ENCODE results near the gene CDC45.

DNA sequence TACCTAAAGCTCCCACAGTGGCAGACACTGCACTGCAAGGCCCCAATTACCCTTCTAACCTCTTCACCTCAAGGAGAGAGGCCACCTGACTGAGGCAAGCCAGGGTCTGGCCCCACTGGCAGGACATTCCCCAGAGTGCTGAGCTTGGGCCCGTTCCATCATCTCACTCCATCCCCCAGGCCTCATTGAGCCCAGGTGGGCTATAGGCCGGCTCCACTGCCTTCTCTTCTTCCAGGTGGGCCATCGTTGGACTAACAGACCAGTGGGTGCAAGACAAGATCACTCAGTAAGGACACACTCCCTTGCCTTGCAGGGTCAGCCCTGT lies 19.1 kb downstream of the CDC45 start:
- TF ChIP-seq HOXD13 (CRISPR knock-in tag; IDR thresholded peaks at IDR 0.05; ENCODE audit: borderline replicate concordance) (no peak), ZNF785 (tag by site-specific recombination; IDR thresholded peaks at IDR 0.05) (no peak)

Data from HEK293 (cell line).